GM12872 (cell line): ENCODE measurements around the gene TM9SF2.
A peak's percentile ranks its signal among the peaks of the same experiment; 100 is the strongest.

ENCODE experiments used
- TF ChIP-seq, protein P1 (sequence below): IDR thresholded peaks from 3 replicates; pipeline ENCODE4 v1.5.1; 2011; ENCODE audit warnings: low read depth, mild to moderate bottlenecking, low read length, moderate library complexity; ENCODE audit not compliant: insufficient read depth

Gene TM9SF2

DNA sequence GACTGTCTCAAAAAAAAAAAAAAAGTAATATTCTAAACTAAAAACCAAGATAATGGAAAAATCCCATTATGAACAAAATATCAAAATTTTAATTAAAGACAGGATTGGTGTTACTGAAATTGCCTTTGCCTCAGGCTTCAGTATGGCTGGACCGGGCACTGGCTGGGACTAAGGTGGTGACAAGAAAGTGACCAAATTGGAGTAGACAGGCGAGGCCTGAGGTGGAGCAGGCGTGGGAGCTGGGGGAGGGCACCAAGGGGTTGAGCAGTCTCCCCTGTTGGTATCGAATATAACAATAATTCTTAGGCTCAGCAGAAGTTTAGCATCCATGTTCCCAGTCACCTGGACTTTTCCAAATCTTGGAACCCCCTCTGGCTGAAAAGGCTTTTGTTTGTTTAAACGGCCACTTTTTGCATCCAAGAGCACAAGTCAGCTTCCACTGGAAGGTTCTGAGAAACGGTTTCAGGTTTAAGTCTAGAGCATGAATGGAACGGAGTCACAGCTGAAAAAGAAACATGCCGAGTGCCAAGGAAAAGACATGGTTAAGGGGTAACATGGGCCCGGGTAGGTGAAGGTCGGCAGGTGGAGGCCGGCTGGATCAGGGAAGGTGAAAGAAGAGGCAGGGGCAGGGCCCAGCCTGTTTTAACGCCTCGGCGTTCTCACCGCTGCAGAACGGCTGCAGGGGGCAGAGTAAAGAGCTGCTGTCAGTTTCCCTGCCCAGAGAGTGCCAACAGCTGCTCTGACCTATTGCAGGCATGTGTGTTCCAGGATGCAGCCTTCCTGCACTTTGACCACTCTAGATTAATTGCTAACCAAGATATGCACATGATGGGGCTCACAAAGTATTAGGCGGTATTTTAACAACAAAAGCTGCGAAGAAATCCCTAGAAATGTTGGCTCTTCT is 104.4 kb downstream of the TM9SF2 start:
- TF ChIP-seq, protein P1, sequence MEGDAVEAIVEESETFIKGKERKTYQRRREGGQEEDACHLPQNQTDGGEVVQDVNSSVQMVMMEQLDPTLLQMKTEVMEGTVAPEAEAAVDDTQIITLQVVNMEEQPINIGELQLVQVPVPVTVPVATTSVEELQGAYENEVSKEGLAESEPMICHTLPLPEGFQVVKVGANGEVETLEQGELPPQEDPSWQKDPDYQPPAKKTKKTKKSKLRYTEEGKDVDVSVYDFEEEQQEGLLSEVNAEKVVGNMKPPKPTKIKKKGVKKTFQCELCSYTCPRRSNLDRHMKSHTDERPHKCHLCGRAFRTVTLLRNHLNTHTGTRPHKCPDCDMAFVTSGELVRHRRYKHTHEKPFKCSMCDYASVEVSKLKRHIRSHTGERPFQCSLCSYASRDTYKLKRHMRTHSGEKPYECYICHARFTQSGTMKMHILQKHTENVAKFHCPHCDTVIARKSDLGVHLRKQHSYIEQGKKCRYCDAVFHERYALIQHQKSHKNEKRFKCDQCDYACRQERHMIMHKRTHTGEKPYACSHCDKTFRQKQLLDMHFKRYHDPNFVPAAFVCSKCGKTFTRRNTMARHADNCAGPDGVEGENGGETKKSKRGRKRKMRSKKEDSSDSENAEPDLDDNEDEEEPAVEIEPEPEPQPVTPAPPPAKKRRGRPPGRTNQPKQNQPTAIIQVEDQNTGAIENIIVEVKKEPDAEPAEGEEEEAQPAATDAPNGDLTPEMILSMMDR: peak; percentile 47

DNA sequence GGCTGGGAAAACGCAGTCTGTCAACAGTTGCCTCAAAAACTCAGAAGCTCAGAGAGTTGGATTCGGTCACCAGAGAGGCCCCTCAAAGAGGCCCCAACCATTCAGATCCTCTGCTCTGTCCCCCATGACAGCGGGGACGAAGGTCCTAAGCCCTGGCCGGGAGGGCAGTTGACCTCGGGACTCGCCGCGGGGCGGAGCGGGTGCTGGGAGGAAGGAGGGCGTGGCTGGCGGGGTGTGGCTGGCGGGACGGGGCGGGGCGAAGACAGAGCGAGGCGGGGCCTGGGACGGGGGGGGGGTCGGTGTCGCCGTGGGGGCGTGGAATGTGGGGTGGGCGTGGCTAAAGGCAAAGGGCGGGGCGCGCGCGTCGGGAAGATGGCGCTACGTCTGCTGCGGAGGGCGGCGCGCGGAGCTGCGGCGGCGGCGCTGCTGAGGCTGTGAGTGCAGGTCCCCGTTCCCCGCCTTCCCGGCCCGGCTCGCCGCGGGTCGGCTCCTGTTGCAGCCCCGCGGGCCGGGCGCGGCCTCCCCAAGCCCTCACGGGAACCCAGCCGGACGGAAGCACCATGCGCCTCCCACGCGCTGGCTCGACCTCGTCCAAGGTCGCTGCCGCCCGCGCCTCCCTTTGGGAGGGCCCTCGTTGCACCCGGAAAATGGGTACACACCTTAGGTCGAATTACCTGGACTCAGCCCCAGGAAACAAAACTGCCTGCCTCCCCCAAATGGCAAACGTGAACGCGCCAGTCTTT is 105.2 kb downstream of the TM9SF2 start, which contains the start of gene CLYBL:
Gene CLYBL (plus strand): TSS at position 367 of the 743 bp plus-strand sequence.
- TF ChIP-seq, protein P1: no peak

DNA sequence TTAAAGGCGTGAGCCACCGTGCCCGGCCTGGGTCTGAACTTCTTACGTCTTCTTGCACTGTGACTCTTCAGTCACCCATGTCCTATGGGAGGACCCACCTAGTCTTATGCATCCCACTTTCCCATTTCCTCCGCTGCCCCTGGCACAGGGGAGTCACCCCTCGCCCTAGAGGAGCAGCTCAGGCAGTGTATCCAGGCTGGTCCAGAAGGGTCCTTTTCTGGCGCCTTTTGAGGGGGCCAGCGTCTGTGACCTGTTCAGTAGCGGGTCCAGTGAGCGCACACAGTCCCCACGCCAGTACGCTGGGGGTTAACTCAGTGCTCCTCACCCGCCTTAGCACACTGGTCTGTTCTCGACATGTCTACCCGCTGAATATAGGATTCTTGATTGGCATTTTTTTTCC is 107.1 kb downstream of the TM9SF2 start:
- TF ChIP-seq, protein P1: no peak

DNA sequence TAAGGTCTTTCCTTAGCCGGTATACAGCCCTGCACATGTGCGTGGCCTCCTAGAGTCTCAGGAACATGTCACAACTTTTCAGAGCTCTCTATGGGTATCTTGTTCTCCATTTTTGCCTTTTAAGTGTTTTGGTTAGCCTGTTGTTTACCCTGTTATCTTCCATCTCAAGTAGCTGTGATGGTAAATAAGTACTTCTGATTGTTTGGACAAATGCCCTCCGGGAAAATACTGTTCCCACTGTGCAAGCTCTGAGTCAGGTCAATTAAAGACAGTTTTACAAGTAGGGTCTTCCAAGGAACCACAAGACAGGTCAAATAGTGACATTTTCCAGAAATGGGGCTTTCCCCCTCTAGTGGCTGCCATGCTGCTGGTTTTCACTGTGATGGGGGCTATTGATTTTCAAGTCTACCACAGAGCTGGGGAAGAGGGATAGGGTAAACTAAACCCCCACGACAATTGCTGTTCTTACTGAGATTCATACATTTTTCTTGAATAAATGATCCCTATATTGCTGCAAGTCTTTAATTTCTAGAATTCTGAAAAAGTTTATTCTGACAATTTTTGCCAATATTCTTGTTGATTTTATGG is 109.5 kb downstream of the TM9SF2 start:
- TF ChIP-seq, protein P1: no peak
